B cell (primary cell): Measurements from ENCODE around the gene DNAH8.

Source experiments
- CTCF ChIP-seq: fragments of 200-600 bp; IDR thresholded peaks from one replicate; pipeline ENCODE4 v1.8.0; 2022; ENCODE audit warnings: antibody characterized with exemption, mild to moderate bottlenecking
- EZH2 ChIP-seq: IDR thresholded peaks from 2 replicates; pipeline ENCODE4 v1.6.1; 2012; ENCODE audit warnings: borderline replicate concordance, low read depth, mild to moderate bottlenecking, moderate library complexity, low read length; ENCODE audit not compliant: insufficient read depth, poor library complexity, severe bottlenecking

GRCh38 chr6:38876475-38876874 is 161.4 kb downstream of the DNAH8 start:
- TF ChIP-seq CTCF, result no peak
- no peak for TF ChIP-seq EZH2
